Mesodermal cell (in vitro differentiated cells): Measurements from ENCODE around the gene RAB37.

Experiments used
- H3K27ac ChIP-seq: 2 replicates; pipeline ENCODE4 v1.7.0; 2013; ENCODE audit warnings: mild to moderate bottlenecking, low read depth, low read length, moderate library complexity; ENCODE audit not compliant: severe bottlenecking
- H3K36me3 ChIP-seq: 2 replicates; pipeline ENCODE4 v1.7.1; 2013; ENCODE audit warnings: mild to moderate bottlenecking, low read length, moderate library complexity; ENCODE audit not compliant: control insufficient read depth, insufficient read depth
- H3K4me1 ChIP-seq: one replicate; pipeline ENCODE4 v1.7.1; 2013; ENCODE audit warnings: mild to moderate bottlenecking, low read length; ENCODE audit not compliant: insufficient read depth, control insufficient read depth, poor library complexity, severe bottlenecking
- H3K4me3 ChIP-seq: 2 replicates; pipeline ENCODE4 v1.7.0; 2013; ENCODE audit warnings: low read length, control low read depth, mild to moderate bottlenecking; ENCODE audit not compliant: insufficient read depth, poor library complexity, severe bottlenecking; ENCODE audit errors: extremely low read depth
- H3K9me3 ChIP-seq: 2 replicates; pipeline ENCODE4 v1.7.1; 2013; ENCODE audit warnings: mild to moderate bottlenecking, low read length, moderate library complexity; ENCODE audit not compliant: control insufficient read depth
- WGBS, 2 experiments: methylation state at CpG; one replicate each; pipeline ENCODE4 v1.1.5; 2013; ENCODE audit warnings: missing lambda C conversion rate in 2 of 2; ENCODE audit not compliant: insufficient coverage in 2 of 2; 5-methylcytosine and 5-hydroxymethylcytosine counted together

Gene RAB37

DNA sequence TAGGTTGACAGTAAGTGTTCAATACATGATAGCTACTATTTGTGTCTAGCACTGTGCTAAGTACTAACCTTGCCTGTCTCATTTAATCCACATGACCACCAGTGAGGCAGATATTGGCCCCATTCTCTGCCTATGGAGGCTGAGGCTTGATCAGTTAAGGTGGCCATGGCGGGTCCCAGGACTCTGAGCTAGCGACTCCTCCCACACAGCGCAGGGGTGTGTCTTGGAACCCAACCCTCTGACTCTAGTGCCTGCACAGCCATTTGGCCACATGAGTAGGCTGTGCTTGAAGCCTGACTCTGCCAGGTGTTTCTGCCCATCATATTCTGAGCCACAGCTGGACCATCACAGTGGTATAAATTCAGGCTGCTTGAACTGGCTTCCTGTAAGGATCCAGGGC is 17.8 kb downstream of the RAB37 start:
- H3K36me3 ChIP-seq = peaks cover 26% of the 10 kb centered on the region

DNA sequence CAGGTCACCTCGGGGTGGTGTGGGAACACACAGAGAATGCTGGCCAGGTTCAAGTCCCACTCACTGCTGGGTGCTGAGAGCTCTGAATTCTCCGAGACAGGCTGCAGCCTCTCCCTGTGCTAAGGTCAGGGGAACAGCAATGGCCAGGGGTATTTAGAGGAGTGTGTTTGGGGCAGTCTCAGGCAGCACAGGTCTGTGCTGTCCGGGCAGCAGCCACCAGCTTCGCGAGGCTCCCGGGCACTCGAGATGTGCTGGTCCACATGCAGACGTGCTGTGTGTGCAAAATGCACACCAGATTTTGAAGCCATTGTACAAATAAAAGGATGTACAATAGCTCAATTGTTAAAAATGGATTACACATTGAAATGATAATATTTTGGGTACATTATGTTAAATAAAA is 18.5 kb downstream of the RAB37 start:
- WGBS, 2 experiments = 88 to 98% methylated on average over 2 to 7 of the region's 8 CpGs

More for the DNA sequence above, 17.8 kb downstream of the RAB37 start:
- Histone ChIP-seq H3K4me1 (peaks cover 34% of the 10 kb centered on the region), H3K9me3 (no peaks in the 10 kb centered on the region), H3K27ac (no peak overlapping the region), H3K4me3 (no peak overlapping the region)
- 97 to 100% methylated on average over 3 of the region's 3 CpGs for WGBS, 2 experiments

GRCh38 chr17:74756891-74757290 is 19.8 kb downstream of the RAB37 start:
- WGBS, 2 experiments = 91 to 100% methylated on average over 1 to 3 of the region's 3 CpGs
- Histone ChIP-seq H3K4me1 (peaks cover 41% of the 10 kb centered on the region), H3K27ac (no peak overlapping the region), H3K9me3 (no peaks in the 10 kb centered on the region), H3K4me3 (no peak overlapping the region), H3K36me3 (peaks cover 32% of the 10 kb centered on the region)

More for the DNA sequence above, 18.5 kb downstream of the RAB37 start:
- Histone ChIP-seq H3K4me1 (peaks cover 41% of the 10 kb centered on the region), H3K9me3 (no peaks in the 10 kb centered on the region), H3K27ac (no peak overlapping the region), H3K4me3 (no peak overlapping the region), H3K36me3 (peaks cover 26% of the 10 kb centered on the region)

- no peak overlapping the region for H3K4me3 ChIP-seq
- H3K27ac ChIP-seq = no peak overlapping the region
- no peaks in the 10 kb centered on the region for H3K9me3 ChIP-seq
- 86 to 100% methylated on average over 1 to 2 of the region's 3 CpGs for WGBS, 2 experiments
- H3K4me1 ChIP-seq = peaks cover 41% of the 10 kb centered on the region
- peaks cover 28% of the 10 kb centered on the region for H3K36me3 ChIP-seq
These were observed 20.4 kb downstream of the RAB37 start for GRCh38 chr17:74757502-74757901.

DNA sequence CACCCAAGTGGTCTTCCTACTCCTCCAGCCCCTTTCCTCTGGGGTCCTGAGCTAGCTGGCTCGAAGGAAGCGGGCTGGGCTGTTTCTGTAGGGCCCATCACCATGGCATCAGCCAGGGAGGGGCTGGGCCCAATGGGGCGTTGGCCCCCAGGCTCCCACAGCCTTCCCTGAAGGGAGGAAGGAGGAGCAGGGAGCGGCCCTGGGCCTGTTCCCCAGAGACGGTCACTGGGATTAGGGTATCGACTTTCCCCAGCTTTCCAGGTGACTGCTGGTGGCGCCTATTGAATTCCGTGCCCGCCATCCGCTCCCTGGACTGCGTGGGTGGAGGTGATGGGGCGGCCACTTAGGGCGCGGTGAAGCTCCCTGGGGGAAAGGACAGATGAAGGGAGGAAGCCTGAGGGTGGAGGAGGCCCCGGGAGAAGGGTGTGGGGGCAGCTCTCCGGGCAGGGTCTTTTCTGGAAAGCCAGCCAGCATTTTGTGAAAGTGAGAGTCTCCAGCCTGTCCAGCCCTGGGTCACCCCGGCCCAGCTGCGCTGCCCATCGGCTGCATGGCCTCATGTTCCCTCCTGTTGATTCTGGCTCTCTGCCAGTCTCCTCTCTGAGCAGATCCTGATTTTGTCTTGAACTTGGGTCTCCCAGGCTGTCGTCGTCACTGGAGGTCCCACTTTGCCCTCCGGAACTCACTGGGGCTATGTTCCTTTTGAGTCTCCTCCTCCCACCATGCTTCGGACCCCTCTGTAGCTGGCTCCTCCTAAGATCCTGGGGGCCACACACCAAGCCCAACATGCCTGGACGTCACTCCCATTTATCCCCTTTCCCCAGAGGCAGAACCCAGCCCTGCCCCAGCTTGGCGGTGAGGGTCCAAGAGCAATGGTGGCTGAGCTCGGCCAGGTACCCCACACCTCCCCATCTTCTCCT is 21.1 kb downstream of the RAB37 start:
- no peak overlapping the region for H3K4me3 ChIP-seq
- WGBS, 2 experiments = 93 to 97% methylated on average over 7 to 23 of the region's 26 CpGs
- H3K4me1 ChIP-seq = peaks cover 42% of the 10 kb centered on the region
- H3K36me3 ChIP-seq = peaks cover 21% of the 10 kb centered on the region
- H3K9me3 ChIP-seq = no peaks in the 10 kb centered on the region
- no peak overlapping the region for H3K27ac ChIP-seq

DNA sequence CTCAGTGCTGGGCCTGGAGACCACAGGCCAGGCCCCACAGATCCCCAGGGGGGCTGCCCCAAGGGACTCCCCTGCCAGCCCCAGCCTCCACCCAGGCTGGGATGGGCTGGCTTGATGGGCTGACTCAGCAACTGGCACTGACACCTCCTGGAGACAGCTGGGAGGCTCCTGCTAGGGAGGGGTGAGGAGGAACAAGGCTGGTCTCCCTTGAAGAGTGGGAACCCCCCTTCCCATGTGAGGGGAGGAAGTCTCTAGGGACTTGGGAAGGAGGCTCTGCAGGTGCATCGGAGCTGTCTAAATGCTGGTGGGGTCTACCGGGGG is 21.8 kb downstream of the RAB37 start:
- 67 to 100% methylated on average over 1 to 2 of the region's 2 CpGs for WGBS, 2 experiments
- Histone ChIP-seq H3K27ac (no peak overlapping the region), H3K4me3 (no peak overlapping the region), H3K9me3 (no peaks in the 10 kb centered on the region), H3K36me3 (peaks cover 19% of the 10 kb centered on the region), H3K4me1 (peaks cover 46% of the 10 kb centered on the region)

- Histone ChIP-seq H3K9me3 (no peaks in the 10 kb centered on the region), H3K4me3 (no peak overlapping the region), H3K36me3 (peaks cover 14% of the 10 kb centered on the region), H3K27ac (no peak overlapping the region), H3K4me1 (peaks cover 46% of the 10 kb centered on the region)
- 87 to 97% methylated on average over 3 to 4 of the region's 9 CpGs for WGBS, 2 experiments
These were observed 22.3 kb downstream of the RAB37 start for GRCh38 chr17:74759243-74759801.

DNA sequence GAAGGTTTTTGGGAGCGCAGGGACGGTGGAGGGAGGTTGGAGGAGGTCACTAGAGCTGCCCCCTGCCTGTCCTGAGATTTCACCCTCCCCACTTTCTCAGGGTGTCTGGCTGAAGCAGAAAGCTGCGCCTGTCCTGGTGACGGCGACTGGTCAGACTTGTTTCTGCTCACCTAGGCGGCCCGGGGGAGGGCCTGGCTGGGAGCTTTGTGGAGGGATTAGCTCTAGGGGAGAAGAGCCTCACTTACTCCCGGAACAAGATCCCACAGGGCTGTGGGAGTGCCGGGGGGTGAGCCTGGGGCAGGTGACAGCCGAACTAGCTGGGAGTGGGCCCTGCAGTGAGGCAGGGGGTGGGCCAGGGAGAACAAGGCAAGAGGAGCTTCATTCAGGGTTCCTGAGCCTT is 22.9 kb downstream of the RAB37 start:
- Histone ChIP-seq H3K9me3 (no peaks in the 10 kb centered on the region), H3K4me3 (no peak overlapping the region), H3K4me1 (peaks cover 46% of the 10 kb centered on the region), H3K27ac (peak overlapping the region; percentile 67), H3K36me3 (peaks cover 14% of the 10 kb centered on the region)
- WGBS, 2 experiments = 69 to 80% methylated on average over 5 to 6 of the region's 10 CpGs

- H3K9me3 ChIP-seq = no peaks in the 10 kb centered on the region
- peaks cover 46% of the 10 kb centered on the region for H3K4me1 ChIP-seq
- H3K4me3 ChIP-seq = no peak overlapping the region
- WGBS, 2 experiments = 65% methylated on average over 6 of the region's 7 CpGs; no CpG with 5 or more reads in 1 of the 2 experiments
- peaks cover 17% of the 10 kb centered on the region for H3K36me3 ChIP-seq
- H3K27ac ChIP-seq = peak overlapping the region; percentile 67
These were observed 23.5 kb downstream of the RAB37 start for GRCh38 chr17:74760404-74761105.

DNA sequence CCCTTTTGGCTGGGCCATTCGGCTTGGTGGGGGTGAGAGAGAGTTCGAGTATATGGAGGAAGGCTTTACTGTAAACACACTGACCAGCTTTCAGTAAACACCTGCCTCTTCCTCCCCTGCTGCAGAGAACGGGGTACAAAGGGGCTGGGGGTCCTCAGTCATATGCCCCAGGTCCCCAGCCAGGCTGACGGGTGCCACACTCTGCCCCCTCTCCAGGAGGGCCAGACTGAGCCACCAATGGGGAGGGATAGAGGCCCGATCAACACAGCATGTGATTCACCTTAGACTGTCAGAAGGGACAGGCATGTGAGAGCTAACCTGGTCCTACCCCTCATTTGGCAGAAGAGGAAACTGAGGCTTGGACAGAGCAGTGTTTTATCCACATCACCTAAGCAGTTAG is 24.4 kb downstream of the RAB37 start:
- 87 to 88% methylated on average over 2 to 4 of the region's 5 CpGs for WGBS, 2 experiments

More for the DNA sequence above, 24.4 kb downstream of the RAB37 start:
- no peaks in the 10 kb centered on the region for H3K9me3 ChIP-seq
- H3K4me3 ChIP-seq = no peak overlapping the region
- H3K4me1 ChIP-seq = peaks cover 46% of the 10 kb centered on the region
- peaks cover 25% of the 10 kb centered on the region for H3K36me3 ChIP-seq
- no peak overlapping the region for H3K27ac ChIP-seq
